DMS53 treated with DMSO at 0.1 percent for 48 hours (cell line): Measurements from ENCODE around the gene ZSWIM5.
A peak's percentile ranks its signal among the peaks of the same experiment; 100 is the strongest.
"Not testable (repeated sequence)": the region's sequence is repeated elsewhere in the genome, so short reads cannot be mapped to it uniquely, and the experiment has no call there.

Source experiments
- DNase-seq: peaks from one replicate; lab custom pipeline; 2025; ENCODE audit not compliant: unreplicated experiment; lab: John Stamatoyannopoulos, UW

The ZSWIM5 gene

DNA sequence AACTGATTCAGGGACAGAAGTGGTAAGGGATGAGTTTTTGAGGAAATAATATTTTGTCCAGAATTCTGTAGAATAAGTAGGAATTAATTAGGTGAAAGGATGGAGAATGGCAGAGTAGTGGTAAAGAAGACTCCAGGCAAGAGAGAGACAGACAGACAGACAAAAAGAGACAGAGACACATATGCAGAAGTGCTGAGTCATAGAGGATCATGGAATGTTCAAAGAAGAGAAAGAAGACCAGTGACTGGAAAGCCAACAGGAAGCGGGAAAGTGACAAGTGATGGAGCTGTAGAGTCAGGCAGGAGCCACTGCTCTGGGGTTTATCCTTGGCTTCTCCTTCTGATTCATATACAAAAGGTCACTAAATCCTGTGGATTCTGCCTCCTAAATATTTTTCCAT, 108.5 kb downstream of the ZSWIM5 start:
- DNase-seq: peak; percentile 37

DNA sequence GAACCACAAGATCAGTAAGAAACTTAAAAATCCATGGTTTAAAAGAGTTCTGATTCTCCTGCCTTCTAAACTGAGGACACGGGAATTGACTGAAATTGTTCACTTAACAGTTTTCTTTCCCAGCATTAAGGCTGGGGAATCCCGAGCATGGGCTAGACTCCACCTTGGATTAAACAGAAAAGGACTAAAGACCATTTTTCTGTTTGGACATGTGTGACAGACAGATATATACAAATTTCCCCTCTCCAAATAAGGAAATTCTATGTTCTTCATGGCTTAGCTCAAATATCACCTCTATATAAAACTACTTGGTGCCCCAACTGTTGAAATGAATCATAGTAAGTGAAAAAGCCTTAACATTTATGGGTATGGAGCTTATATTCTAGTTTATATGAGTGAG, 109.3 kb downstream of the ZSWIM5 start:
- no peak for DNase-seq

DNA sequence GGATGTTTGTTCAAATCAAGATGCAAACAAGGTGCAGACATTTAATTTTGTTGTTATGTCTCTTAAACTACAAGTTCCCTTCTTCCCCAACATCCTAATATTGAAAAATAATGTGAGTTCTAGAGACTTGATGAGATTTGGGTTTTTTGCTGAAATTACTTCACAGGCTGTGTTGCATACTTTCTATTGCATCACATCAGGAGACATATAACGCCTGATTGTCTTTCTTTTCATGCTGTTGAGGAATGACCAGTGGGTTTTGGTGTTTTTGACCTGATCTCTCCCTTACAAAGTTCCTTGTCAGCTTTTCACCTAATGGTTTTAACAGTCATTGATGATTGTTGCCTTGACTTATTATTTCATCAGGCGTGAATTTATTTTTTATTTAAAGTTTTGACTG, 111.0 kb downstream of the ZSWIM5 start:
- DNase-seq: no peak

DNA sequence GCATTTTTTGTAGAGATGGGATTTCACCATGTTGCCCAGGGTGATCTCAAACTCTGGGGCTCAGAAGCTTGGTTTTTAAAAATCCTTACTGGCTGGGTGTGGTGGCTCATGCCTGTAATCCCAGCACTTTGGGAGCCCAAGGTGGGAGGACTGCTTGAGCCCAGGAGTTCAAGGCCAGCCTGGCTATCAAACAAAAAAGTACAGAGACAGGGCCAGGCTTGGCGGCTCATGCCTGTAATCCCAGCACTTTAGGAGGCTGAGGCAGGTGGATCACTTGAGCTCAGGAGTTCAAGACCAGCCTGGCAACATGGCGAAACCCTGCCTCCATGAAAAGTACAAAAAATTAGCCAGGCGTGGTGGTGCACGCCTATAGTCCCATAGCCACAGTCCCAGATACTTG, 112.0 kb downstream of the ZSWIM5 start:
- DNase-seq: not testable (repeated sequence)

DNA sequence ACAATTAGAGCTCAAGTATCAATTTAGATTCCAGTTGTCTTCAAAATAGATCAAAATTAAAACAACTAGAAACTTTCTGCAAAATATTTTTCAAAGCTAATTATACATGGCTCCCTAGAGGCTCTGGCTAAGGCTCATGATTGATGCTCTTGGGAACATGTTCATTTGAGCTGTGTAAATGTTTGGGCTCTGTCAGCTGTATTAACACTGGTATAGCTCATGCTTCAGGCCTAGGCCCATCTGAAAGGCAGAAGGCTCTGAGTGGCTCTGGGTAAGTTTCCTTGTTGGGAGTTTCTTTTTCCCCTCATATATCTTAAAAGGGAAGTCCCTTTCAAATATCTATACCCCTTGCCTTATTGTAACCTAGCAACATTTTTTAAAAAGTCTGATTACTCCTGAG, 113.1 kb downstream of the ZSWIM5 start:
- no peak for DNase-seq

DNA sequence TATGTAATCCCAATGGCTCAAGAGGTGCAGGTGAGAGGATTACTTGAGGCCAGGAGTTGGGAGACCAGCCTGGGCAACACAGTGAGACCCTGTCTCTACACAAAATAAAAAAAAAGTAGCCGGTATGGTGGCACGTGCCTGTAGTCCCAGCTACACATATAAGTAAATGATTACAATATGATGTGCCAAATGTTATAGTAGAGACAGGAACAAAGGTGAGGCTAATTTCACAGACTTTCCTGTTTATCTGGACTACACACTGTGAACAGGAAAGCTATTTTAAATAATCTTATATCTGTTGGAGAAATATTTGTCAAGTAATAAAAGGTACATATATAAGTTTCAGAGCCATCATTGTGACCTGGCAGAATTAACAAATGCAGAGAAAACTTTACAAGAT, 116.7 kb downstream of the ZSWIM5 start:
- DNase-seq: no peak

DNA sequence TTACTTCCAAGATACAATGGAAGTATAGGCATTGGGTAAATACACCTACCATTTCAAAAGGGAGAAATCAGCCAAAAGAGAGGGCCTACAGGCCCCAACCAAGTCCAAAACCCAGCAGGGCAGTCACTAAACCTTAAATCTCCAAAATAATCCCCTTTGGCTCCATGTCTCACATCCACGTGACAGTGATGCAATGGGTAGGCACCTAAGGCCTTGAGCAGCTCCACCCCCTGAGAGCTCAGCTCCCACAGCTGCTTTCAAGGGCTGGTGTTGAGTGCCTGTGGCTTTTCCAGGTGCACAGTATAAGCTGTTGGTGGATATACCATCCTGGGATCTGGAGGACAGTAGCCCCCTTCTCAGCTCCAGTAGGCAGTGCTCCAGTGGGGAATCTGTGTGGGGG, 121.8 kb downstream of the ZSWIM5 start:
- no peak for DNase-seq

DNA sequence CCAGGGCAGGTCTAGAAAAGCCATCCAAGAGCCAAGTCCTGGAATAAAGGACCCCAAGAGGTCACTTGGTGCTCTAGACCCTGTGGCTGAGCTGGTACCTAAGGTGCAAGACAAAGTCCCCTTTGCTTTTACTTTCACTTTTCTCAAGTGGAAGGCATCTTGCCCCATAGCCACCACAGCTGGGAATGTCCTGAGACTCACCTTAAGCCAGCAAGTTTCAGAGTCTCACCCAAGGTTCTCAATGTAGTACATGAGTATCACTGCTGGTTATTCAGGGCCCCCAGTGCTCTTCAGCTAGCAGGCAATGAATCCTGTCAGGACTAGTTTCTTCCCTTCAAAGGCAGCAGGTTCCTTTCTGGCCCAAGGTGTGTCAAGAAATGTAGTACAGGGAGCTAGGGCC, 126.9 kb downstream of the ZSWIM5 start:
- no peak for DNase-seq

DNA sequence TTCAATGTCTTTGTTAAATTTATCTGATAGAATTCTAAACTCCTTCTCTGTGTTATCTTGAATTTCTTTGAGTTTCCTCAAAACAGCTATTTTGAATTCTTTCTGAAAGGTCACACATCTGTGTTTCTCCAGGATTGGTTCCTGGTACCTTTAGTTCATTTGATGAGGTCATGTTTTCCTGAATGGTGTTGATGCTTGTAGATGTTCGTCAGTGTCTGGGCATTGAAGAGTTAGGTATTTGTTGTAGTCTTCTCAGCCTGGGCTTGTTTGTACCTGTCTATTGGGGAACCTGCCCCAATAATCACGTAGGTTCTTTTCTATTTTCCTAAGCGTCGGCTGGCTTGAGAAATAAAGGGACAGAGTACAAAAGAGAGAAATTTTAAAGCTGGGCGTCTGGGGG, 129.4 kb downstream of the ZSWIM5 start:
- DNase-seq: not testable (repeated sequence)

DNA sequence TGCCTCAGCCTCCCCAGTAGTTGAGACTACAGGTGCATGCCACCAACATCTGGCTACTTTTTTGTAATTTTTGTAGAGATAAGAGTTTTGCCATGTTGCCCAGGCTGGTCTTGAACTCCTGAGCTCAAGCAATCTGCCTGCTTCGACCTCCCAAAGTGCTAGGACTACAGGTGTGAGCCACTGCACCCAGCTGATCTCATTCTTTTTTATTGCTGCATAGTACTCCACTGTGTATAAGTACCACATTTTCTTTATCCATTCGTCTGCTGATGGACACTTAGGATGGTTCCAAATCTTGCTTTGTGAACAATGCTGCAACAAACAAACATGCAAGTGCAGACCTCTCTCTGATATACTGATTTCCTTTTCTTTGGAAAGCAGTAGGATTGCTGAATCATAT, 134.8 kb downstream of the ZSWIM5 start:
- no peak for DNase-seq

DNA sequence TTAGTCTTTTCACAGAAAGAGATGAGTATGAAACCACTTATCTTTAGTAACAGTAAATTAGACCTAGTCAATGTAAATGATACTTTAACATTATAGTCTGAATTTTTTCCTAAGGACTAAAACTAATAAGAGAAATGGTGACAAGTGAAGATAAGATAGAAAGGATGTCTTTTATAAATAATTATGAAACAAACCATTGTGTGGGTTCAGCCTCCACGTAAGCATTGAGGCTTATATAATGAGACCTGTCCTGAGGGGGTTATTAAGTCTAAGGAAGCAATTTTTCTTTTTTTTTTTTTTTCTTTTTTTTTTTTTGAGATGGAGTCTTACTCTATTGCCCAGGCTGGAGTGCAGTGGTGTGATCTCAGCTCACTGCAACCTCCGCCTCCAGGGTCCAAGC, 138.6 kb downstream of the ZSWIM5 start:
- no peak for DNase-seq

DNA sequence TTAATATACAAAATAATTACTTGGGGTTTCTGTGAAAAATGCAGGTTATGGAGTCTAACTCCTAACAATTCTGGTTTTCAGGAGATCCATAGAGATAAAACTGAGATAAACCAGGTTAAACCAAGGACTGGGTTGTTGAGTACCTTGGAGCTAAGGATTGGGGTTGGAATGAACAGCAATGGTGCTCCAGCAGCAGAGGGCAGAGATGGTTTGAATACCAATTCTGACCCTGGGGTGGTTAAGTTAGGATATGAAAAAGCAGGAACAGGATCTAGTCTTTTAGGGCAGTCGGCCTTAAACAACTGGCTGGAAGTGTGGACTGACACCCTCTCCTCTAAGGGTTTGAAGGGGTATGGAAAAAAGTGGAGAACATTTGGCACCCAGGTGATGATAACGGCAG, 141.3 kb downstream of the ZSWIM5 start:
- DNase-seq: no peak

DNA sequence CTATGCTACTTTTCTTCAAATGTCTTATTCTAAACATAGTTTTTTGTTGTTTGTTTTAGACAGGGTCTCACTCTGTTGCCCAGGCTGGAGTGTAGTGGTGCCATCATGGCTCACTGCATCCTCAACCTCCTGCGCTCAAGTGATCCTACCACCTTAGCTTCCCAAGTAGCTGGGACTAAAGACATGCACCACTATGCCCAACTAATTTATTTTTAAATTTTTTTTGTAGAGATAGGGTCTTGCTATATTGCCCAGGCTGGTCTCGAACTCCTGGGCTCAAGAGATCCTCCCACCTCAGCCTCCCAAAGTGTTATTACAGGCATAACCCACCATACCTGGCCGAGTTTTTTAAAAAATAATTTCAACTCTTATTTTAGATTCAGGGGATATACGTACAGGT, 143.9 kb downstream of the ZSWIM5 start:
- not testable (repeated sequence) for DNase-seq

DNA sequence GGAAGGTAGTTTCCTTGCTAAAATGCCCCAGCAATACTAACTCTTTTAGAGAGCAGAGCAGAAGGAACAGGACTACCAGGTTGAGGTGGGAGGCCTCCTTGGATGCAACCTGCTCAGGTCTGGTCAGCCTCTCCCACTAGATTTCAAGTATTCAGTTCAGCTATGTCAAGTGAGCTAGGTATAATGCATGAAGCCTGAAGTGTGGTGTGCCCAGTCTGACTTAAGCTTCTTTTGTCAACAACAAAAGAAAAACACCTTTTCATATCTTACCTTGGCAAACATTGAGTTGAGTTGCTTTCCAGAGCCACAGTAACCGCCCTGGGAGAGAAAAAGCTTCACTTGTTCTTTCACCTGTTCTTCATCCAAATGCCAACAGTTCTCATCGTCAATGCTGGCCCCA, 146.6 kb downstream of the ZSWIM5 start:
- DNase-seq: no peak

DNA sequence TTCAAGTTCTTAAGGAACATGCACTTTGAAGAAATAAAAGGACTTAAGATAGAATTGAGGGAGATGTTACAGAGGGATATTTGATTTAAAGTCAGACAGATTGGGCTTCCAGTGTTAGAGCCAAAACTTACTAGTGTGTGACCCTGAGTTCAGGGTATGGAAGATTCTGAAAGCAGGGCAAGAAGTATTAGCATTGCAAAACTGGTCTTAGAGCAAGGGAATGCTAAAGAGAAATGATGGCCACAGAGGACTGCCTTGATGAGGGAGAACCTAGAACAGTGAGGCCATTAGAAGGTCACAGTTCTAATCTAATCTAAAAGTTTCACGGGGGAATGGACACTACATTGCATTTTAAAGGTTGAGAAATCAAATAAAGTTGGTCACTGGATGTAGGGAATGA, 148.9 kb downstream of the ZSWIM5 start:
- no peak for DNase-seq

DNA sequence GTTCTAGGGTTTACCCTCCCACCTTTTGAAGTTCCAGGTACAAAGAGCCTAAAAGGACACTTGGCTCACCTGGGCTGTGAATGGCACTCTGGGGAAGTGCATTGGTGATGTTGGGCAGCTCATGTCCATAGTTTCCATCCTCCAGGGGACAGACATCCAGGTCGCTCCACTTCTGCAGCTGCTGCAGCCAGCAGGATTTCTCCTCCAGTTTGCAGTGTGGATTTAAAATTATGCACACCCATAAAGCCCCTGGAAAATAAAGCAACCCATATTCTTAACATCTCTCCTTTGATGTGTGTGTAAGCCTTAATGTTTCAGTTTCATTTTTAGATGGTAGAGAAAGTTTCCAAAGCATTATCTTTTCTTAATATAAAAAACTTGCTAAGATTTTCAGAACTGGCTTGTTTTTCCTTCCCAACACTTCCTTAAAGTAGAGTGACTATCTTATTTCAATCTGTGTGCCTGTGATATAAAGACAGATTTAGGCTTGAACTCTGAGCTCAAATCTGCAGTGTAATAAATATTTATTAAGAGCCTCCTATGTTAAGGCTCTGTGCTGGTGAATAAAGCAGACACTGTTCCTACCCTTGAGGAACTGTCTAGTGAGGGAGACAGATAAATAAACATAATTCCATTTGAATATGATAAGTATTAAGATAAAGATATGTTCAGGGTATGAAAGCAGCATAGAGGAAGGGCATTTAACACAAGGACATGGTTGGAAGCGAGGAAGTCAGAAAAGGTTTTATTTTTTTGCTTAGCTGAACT, 155.2 kb downstream of the ZSWIM5 start:
- DNase-seq: no peak

DNA sequence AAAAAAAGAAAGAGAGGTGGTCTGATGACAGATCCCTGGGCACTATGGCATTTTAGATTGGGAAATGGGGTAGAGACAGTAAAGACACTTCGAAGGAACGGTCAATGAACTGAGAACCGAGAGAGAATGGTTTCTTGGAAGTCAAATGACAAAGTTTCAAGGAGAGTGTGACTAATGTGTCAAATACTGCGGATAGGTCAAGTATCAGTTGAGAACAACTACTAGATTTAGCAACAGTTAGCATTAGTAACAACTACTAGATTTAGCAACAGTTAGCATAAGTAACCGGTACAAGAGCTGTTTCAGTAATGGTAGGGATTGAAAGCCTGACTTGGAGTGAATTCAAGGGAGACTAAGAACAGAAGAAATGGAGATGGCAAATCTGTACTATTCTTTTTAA, 159.4 kb downstream of the ZSWIM5 start:
- no peak for DNase-seq

DNA sequence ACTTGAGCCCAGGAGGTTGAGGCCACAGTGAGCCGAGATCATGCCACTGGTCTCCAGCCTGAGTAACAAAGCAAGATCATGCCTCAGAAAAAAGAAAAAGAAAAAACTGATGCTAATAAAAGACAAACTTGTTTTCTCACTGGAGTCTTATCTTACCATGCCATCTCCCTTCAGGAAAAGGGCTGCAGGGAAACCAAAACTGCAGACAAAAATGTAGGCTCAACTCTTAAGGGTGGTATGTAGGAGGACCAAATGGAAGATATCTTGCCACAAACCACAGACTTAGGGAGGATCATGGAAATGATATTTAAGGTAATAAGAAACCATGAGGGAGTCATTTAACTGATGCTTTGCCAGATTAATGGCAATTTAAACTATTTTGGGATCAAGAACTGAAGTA, 161.5 kb downstream of the ZSWIM5 start:
- DNase-seq: no peak

DNA sequence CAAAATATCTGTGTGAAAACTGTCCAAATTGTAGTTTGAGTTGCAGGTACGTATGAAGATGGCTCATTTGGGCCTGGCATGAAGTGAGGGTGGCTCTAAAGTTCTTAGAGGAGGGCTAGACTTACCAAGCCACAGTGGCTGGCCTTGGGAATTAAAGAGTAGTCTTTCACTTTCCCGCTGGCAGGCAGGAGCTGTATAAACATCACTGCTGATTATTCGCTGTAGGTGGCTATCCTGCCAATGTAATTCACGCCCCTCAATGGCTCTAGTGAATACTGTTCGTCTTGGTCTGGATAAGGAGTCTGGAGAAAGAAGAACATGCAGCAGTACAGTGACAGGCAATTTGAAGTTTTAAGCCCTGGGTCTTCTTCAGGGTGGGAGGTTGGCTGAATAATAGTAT, 163.3 kb downstream of the ZSWIM5 start:
- no peak for DNase-seq

DNA sequence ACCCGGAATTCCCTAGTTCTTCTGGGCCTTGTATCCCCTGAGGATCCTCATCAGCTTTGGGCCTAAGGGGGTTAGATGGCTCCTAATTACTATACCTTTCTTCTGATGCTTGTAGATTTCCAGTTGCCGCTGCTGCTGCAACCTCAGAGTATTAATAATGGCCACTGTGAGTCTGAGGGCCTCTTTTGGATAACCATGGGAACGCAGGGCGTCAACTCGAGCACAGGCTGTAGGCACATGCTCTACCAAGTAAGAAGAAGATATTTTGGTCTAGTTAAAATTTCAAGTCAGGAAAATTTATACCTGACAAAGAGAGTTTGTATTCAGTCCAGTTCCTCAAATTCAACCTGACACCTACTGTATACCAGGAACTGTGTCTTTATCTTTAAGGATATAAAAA, 166.1 kb downstream of the ZSWIM5 start:
- no peak for DNase-seq

DNA sequence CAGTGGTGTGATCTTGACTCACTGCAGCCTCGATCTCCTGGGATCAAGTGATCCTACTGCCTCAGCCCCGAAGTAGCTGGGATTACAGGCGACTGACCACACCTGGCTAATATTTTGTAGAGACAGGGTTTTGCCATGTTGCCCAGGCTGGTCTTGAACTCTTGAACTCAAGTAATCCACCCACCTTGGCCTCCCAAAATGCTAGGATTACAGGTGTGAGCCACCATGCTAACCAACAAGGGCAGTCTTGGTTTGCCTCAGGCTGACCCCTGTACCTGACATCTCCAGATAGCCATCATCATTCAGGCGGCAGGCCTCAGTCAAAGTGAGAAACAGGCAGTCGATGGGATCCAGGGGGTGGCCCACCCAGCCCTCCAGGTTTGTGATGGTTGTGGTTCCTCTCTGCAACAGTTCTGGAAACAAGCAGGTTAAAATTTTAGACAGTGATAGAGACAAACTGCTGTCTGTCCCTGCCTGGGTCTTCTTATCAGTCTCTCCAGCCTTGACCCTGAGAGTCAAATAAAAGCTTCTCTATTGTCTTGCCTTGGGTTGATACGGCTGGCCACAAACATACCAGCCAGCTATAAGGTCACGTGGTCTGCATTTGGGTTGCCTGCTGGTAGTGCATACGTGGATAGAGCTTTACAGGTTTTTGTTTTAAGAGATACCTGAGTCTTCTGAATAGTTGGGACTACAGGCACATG, 167.6 kb downstream of the ZSWIM5 start:
- DNase-seq: no peak

DNA sequence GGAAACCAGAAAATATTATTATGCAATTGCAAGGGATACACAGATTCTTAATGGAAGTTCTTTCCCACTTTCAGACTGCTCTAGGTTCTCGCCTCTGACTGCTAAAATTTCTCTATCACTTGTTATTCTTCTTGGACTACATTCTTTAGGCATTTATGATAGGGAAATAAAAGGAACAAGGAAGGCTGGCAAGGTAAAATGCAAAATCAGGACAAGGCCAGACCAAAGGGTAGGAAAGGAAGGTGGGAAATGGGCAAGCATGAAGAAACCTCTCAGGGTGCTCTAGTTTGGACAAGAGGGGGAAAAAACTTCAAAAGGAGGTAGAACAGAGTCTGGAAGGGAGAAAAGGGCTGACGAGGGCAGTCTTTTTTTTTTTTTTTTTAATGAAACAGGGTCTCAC, 168.2 kb downstream of the ZSWIM5 start:
- no peak for DNase-seq

DNA sequence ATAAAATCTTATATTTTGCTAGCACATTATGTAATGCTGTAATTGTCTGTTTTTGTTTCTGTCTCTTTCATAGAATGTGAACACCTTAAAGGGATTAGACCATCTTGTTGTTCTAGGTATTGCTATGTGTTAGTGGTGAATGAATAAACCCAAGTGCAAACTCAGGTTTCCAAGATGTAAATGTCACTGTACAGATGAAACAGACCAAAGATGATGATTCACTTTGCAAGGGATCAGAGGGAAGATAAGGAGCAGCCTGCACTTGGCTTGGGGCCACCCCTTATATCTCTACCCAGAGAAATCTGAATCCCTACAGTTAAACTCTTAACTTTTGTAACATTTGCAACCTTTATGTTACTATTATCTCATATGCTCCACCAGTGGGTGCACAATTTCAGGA, 168.9 kb downstream of the ZSWIM5 start:
- no peak for DNase-seq
